ENCODE results near the gene CDC42SE2.
"Not testable (repeated sequence)": the region's sequence is repeated elsewhere in the genome, so short reads cannot be mapped to it uniquely, and the experiment has no call there.

The CDC42SE2 gene

GRCh38 chr5:131277875-131278740 lies 14.3 kb downstream of the CDC42SE2 start:
- H3K9me3 ChIP-seq (ENCODE audit: control insufficient read depth, low read length), result no peaks in the 10 kb centered on the region
- H3K79me2 ChIP-seq, result peaks cover 5% of the 10 kb centered on the region
- no peak overlapping the region for H3K27ac ChIP-seq
- no peak overlapping the region for H3K4me2 ChIP-seq (ENCODE audit: low read length)
- no peak overlapping the region for H3K9ac ChIP-seq
- H3K4me3 ChIP-seq (ENCODE audit: low read depth, low read length), result no peak overlapping the region
- H3K36me3 ChIP-seq (ENCODE audit: control insufficient read depth, insufficient read depth, low read length), result no peaks in the 10 kb centered on the region
- H3K4me1 ChIP-seq, result no peaks in the 10 kb centered on the region
- H2AFZ ChIP-seq, result no peak overlapping the region
- H3K27me3 ChIP-seq (ENCODE audit: control insufficient read depth, insufficient read depth, low read length), result no peaks in the 10 kb centered on the region
- TF ChIP-seq CTCF (IDR thresholded peaks at IDR 0.05), result no peak

- not testable (repeated sequence) for H3K27ac ChIP-seq; H2AFZ ChIP-seq; H3K9ac ChIP-seq; H3K4me3 ChIP-seq (ENCODE audit: low read depth, low read length); H3K4me1 ChIP-seq; H3K36me3 ChIP-seq (ENCODE audit: control insufficient read depth, insufficient read depth, low read length); H3K79me2 ChIP-seq; H3K27me3 ChIP-seq (ENCODE audit: control insufficient read depth, insufficient read depth, low read length); H3K4me2 ChIP-seq (ENCODE audit: low read length); H3K9me3 ChIP-seq (ENCODE audit: control insufficient read depth, low read length)
Observed at GRCh38 chr5:131278741-131279124, 14.9 kb downstream of the CDC42SE2 start.

GRCh38 chr5:131279204-131279603 lies 15.4 kb downstream of the CDC42SE2 start:
- Histone ChIP-seq H3K4me1 (no peaks in the 10 kb centered on the region), H3K27ac (no peak overlapping the region), H3K79me2 (peaks cover 8% of the 10 kb centered on the region), H3K4me2 (ENCODE audit: low read length) (no peak overlapping the region), H3K9me3 (ENCODE audit: control insufficient read depth, low read length) (no peaks in the 10 kb centered on the region), H3K4me3 (ENCODE audit: low read depth, low read length) (no peak overlapping the region), H3K27me3 (ENCODE audit: control insufficient read depth, insufficient read depth, low read length) (no peaks in the 10 kb centered on the region), H3K9ac (no peak overlapping the region), H3K36me3 (ENCODE audit: control insufficient read depth, insufficient read depth, low read length) (no peaks in the 10 kb centered on the region), H2AFZ (no peak overlapping the region)
- no peak for TF ChIP-seq CTCF (IDR thresholded peaks at IDR 0.05)

- Histone ChIP-seq H3K27ac (no peak overlapping the region), H3K9ac (no peak overlapping the region), H3K4me2 (ENCODE audit: low read length) (no peak overlapping the region), H3K4me3 (ENCODE audit: low read depth, low read length) (no peak overlapping the region), H2AFZ (no peak overlapping the region), H3K79me2 (peaks cover 8% of the 10 kb centered on the region), H3K9me3 (ENCODE audit: control insufficient read depth, low read length) (no peaks in the 10 kb centered on the region), H3K27me3 (ENCODE audit: control insufficient read depth, insufficient read depth, low read length) (no peaks in the 10 kb centered on the region), H3K36me3 (ENCODE audit: control insufficient read depth, insufficient read depth, low read length) (no peaks in the 10 kb centered on the region), H3K4me1 (no peaks in the 10 kb centered on the region)
- no peak for TF ChIP-seq CTCF (IDR thresholded peaks at IDR 0.05)
Observed at GRCh38 chr5:131280417-131280816, 16.6 kb downstream of the CDC42SE2 start.

GRCh38 chr5:131281133-131281867 lies 17.4 kb downstream of the CDC42SE2 start:
- TF ChIP-seq CTCF (IDR thresholded peaks at IDR 0.05), result no peak
- no peaks in the 10 kb centered on the region for H3K4me1 ChIP-seq
- H3K79me2 ChIP-seq, result peaks cover 10% of the 10 kb centered on the region
- H3K4me3 ChIP-seq (ENCODE audit: low read depth, low read length), result no peak overlapping the region
- no peaks in the 10 kb centered on the region for H3K36me3 ChIP-seq (ENCODE audit: control insufficient read depth, insufficient read depth, low read length)
- H3K27ac ChIP-seq, result no peak overlapping the region
- no peak overlapping the region for H2AFZ ChIP-seq
- H3K4me2 ChIP-seq (ENCODE audit: low read length), result no peak overlapping the region
- H3K9me3 ChIP-seq (ENCODE audit: control insufficient read depth, low read length), result no peaks in the 10 kb centered on the region
- H3K9ac ChIP-seq, result no peak overlapping the region
- H3K27me3 ChIP-seq (ENCODE audit: control insufficient read depth, insufficient read depth, low read length), result no peaks in the 10 kb centered on the region
